Fibroblast of the aortic adventitia (primary cell): ENCODE results near the gene NTPCR. TPM values are rescaled to one million over a fixed set of nuclear protein-coding genes. Genes with fewer than 3 reads are reported as not detected.

Experiments
- DNase-seq: peaks from one replicate; pipeline ENCODE4 v3.0.0-alpha.2; 2010; ENCODE audit warnings: low read depth
- H3K4me3 ChIP-seq: 2 replicates; pipeline ENCODE4 v1.5.1; 2011; ENCODE audit warnings: low read depth, mild to moderate bottlenecking, control low read depth, low read length, moderate library complexity
- CTCF ChIP-seq: IDR thresholded peaks from 2 replicates; pipeline ENCODE4 v1.5.1; 2011; ENCODE audit warnings: mild to moderate bottlenecking, low read length, control low read depth, inconsistent platforms; ENCODE audit not compliant: insufficient read depth
- total RNA-seq: library from RNA; depleted of rRNA; stranded (reverse); fragments of >200 nt; gene quantifications from 2 replicates; pipeline ENCODE4 v1.2.3, GENCODE V29; 2012; ENCODE audit warnings: low replicate concordance

The NTPCR gene
- total RNA-seq, 1 donor: 19.7 TPM

GRCh38 chr1:232968391-232968790 lies 18.0 kb downstream of the NTPCR start:
- TF ChIP-seq CTCF: no peak
- H3K4me3 ChIP-seq: no peak overlapping the region
- DNase-seq: no peak

GRCh38 chr1:232968965-232969364 lies 18.6 kb downstream of the NTPCR start:
- no peak overlapping the region for H3K4me3 ChIP-seq
- TF ChIP-seq CTCF: no peak
- peak; percentile 72 for DNase-seq

- no peak for TF ChIP-seq CTCF
- no peak for DNase-seq
Measured at GRCh38 chr1:232969799-232970198, 19.4 kb downstream of the NTPCR start.

GRCh38 chr1:232970508-232970907 lies 20.1 kb downstream of the NTPCR start:
- DNase-seq: no peak
- TF ChIP-seq CTCF: no peak

More at GRCh38 chr1:232969799-232970198, 19.4 kb downstream of the NTPCR start:
- H3K4me3 ChIP-seq: no peak overlapping the region

GRCh38 chr1:232973652-232974611 lies 23.5 kb downstream of the NTPCR start:
- no peak overlapping the region for H3K4me3 ChIP-seq
- no peak for TF ChIP-seq CTCF

More at GRCh38 chr1:232970508-232970907, 20.1 kb downstream of the NTPCR start:
- H3K4me3 ChIP-seq: no peak overlapping the region

GRCh38 chr1:232974971-232975370 lies 24.6 kb downstream of the NTPCR start:
- no peak overlapping the region for H3K4me3 ChIP-seq
- DNase-seq: peak; percentile 87
- no peak for TF ChIP-seq CTCF

More at GRCh38 chr1:232973652-232974611, 23.5 kb downstream of the NTPCR start:
- no peak for DNase-seq
